ENCODE data around the gene NADK.

DNA sequence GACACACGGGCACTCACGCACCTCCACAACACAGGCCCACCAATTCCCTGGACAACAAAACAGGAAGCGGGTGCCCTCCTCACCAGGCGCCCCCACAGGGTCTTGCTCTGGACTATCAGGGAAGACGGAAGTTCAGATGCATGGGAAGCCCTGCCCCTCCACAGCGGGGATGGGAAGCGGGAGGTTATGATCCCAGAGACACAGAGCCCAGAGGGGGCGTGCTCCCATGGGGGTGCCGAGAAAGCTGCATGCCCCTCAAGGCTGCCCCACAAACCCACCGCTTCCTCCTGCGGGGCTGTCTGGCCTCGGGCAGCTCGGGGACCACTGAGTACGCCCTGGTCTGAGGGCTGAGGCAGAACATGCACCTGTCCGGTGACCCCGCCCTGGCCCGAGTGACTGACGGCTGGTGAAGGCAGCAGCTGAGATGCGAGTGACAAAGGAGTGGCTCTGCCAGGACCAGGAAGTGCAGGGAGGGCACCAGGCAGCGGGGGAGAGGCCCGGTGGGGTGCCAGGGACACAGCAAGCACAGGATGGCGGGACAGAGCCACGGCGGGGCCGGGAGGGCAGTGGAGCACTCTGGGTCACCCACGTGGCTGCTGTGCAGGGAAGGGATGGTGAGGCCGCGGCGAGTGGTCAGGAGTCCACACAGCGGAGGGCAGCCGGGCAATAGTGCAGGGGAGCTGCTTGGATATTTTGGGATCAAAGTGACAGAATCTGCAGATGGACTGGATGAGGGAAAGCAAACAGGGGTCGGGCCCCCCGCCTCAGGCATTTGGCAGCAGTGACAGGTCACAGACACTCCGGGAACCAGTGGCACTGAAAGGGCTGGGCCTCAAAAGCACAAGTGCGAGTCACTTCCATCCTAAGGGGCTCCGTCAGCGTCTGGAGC lies 18.6 kb downstream of the NADK start:
- TF ChIP-seq EZH2 (IDR thresholded peaks at IDR 0.05; ENCODE audit: insufficient read depth, poor library complexity, severe bottlenecking) (no peak), EZH2phosphoT487 (IDR thresholded peaks at IDR 0.05; ENCODE audit: insufficient read depth, low read depth) (no peak)
